Stimulated activated CD4-positive, alpha-beta T cell treated with anti-CD3 and anti-CD28 coated beads, Interleukin-15, amount 100 ng/mL, for 48 hours (primary cell): Measurements from ENCODE around the gene PDE9A.

ENCODE experiments used
- DNase-seq, 2 donors: peaks; one replicate each; pipeline ENCODE4 v3.0.0-alpha.2; 2020; ENCODE audit warnings: low read depth in 2 of 2

PDE9A gene

GRCh38 chr21:42756580-42757250, 103.3 kb downstream of the PDE9A start:
- no peak for DNase-seq

GRCh38 chr21:42757422-42757821, 104.0 kb downstream of the PDE9A start:
- no peak for DNase-seq

- DNase-seq, result no peak
Measured at GRCh38 chr21:42757826-42758655, 104.6 kb downstream of the PDE9A start.

- no peak for DNase-seq
Measured at GRCh38 chr21:42758721-42759593, 105.5 kb downstream of the PDE9A start.

- DNase-seq, result no peak
Measured at GRCh38 chr21:42759594-42759927, 106.1 kb downstream of the PDE9A start.

GRCh38 chr21:42760361-42760950, 107.0 kb downstream of the PDE9A start:
- DNase-seq, result no peak

- no peak for DNase-seq
Measured at GRCh38 chr21:42760951-42761751, 107.7 kb downstream of the PDE9A start.

GRCh38 chr21:42761776-42762335, 108.4 kb downstream of the PDE9A start:
- no peak for DNase-seq

- DNase-seq, result no peak
Measured at GRCh38 chr21:42763581-42764442, 110.4 kb downstream of the PDE9A start.

GRCh38 chr21:42764443-42764760, 111.0 kb downstream of the PDE9A start:
- DNase-seq, result no peak

GRCh38 chr21:42764883-42765282, 111.5 kb downstream of the PDE9A start:
- no peak for DNase-seq

- DNase-seq, result no peak
Measured at GRCh38 chr21:42765656-42766055, 112.2 kb downstream of the PDE9A start.

GRCh38 chr21:42766739-42767560, 113.5 kb downstream of the PDE9A start:
- no peak for DNase-seq

GRCh38 chr21:42767561-42767835, 114.1 kb downstream of the PDE9A start:
- DNase-seq, result no peak

- DNase-seq, result no peak
Measured at GRCh38 chr21:42768324-42769121, 115.1 kb downstream of the PDE9A start.

GRCh38 chr21:42769183-42769819, 115.9 kb downstream of the PDE9A start:
- no peak for DNase-seq

GRCh38 chr21:42769820-42770716, 116.6 kb downstream of the PDE9A start:
- no peak for DNase-seq
